NOMO-1 (cell line): Measurements from ENCODE around the gene TXNRD2.

Source experiments
- DNase-seq, 2 experiments: peaks; one replicate each; lab custom pipeline; 2025; ENCODE audit not compliant: unreplicated experiment in 2 of 2; lab: John Stamatoyannopoulos, UW

The TXNRD2 gene

DNA sequence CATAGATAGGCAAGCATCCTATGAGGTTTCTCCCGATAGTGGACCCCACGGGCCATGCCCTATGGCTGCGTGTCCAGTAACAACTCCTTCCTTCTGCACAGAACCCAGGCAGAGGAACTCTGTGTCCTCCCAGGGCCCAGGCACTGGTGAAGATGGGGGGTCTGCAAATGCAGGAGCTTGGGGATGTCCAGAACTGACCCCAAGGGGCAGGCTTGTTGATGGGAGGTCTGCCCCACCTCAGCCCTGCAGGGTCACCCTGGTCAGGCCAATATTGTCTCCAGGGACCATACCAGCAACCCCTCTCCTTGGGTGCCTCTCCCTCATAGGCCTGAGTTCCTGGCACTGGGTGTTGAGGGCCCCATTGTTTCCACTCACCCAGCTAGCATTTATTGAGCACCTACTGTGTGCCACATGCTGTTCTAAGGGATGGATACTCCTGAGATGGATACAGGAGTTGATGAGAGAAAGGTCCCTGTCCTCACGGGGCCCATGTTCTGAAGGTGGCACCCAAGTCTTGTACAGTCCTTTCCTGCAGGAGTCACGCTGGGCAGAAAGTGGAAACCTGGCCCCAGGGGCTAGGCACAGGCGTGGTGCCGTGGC, 26.3 kb upstream of the TXNRD2 start:
- DNase-seq, result no peak

DNA sequence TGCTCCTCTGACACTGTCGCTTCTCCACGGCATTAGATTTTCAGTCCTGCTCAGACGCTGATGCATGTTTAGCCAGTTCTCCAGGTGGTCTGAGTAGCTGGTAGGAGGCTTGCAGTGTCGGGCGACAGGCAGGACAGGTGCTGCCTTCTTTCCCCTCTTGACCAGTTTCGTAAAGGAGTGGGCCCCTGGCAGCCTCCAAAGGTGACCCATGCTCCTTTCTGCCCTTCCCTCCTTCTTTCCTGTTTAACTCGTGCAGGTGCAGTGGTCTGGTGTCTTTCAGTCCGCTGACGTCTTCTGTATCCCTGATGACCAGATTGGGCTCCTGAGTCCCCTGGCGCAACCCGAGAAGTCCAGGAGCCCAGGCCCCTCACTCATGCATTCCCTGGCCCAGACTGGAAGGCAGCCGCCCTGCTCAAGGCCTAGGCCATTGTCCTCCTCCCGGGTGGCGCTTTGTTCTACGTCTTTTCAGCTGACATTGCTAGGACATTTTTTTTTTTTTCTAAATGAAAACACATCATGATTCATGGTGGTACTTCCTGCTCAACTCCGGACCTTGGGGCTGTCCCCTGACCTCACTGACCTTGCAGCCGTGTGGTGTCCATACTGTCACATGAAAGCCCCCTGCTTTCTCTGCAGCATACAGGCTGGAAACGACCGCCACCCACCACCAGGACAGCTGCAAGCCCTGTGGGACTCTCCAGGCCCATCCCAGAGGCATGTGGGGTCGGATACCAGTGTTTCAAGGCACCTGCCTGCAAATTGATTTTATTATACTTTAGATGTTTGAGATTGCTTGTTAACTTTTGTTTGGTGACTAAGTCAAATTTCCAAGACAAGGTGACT, 25.5 kb upstream of the TXNRD2 start:
- DNase-seq, result no peak

DNA sequence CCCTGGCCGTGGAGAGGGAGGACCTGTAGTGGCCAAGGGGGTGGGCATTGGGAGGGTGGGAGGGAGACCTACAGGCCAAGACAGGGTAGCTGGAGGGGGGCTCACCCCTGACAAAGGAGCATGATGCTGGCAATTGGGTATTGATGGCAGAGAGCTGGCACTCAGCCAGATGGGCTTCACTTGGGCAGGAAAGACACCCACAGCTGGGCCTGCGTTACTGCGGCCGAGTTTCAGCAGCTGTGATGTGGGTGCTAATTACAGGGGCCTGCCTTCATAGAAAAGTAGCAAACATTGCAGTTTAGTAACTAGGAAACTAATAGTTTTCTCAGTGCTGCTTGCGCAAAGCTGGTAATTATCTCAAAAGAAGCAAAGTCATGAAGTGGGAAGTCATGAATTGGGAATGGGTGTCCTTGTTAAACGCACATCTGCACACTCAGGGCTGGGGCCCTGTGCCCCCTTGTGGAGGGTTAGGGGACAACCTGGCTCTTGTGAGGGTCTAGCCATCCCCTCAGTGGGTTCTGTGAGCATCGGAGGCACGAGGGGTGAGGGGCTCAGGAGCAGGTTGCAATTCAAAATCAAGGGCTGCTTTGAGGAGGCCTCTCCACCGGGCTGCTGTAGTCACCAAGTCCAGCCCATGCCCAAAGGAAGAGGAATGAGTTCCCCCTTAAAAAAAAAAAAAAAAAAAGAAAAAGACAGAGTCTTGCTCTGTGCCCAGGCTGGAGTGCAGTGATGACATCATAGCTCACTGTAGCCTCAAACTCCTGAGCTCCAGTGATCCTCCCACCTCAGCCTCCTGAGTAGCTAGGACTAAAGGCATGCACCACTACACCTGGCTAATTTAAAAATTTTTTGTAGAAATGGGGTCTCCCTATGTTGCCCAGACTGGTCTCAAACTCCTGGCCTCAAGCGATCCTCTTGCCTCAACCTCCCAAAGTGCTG, 24.4 kb upstream of the TXNRD2 start:
- peak; percentile 81 to 89 for DNase-seq

DNA sequence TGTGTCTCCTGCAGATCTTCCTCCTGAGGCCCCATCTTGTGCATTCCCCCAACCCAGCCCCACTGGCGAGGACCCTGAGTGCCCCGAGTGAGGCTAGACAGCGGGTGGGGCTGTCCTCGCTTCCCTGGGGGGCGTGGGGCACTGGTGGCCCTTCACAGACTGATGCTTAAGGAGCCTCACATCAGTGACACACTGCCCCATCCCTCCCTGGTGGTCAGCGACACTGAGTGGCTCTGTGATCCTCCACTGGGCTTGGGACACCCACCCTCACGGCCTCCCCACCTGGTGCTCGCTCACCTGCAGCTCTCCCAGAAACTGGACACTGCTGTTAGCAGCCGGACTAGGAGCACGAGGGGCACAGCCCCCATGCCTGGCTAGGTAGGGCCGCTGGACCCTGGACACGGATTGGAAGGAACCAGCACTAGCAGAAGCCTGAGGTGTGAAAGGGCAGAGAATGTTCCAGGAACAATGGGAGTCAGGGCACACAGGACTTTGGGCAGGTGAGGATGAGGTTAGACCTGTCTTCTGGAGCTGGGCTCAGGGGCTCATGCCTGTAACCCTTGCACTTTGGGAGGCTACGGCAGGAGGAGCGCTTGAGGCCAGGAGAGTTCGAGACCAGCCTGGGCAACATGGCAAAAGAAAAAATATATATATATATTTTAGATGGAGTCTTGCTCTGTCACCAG, 23.2 kb upstream of the TXNRD2 start:
- no peak for DNase-seq

DNA sequence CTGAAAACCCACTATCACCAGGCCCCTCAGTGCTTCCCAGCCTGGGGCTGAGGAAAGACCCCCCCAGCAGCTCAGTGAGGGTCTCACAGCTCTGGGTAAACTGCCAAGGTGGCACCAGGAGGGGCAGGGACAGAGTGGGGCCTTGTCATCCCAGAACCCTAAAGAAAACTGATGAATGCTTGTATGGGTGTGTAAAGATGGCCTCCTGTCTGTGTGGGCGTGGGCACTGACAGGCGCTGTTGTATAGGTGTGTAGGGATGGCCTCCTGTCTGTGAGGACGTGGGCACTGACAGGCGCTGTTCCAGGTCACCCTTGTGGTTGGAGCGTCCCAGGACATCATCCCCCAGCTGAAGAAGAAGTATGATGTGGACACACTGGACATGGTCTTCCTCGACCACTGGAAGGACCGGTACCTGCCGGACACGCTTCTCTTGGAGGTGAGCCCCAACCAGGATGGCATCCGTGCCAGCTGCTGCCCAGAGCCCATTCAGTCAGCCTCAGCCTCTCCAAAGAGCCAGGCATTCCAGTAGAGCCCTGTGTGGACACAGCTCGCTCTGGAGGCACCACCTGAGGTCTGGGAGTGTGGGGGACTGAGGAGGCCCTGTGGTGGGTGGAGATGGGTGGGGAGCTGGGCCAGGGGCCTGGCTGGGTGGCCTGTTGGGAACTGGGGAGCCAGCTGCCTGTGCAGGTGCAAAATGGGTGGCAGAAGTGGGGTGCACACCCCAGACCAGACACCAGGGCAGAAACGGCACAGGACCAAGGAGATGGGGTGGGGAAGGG, 22.4 kb upstream of the TXNRD2 start:
- DNase-seq, result no peak

DNA sequence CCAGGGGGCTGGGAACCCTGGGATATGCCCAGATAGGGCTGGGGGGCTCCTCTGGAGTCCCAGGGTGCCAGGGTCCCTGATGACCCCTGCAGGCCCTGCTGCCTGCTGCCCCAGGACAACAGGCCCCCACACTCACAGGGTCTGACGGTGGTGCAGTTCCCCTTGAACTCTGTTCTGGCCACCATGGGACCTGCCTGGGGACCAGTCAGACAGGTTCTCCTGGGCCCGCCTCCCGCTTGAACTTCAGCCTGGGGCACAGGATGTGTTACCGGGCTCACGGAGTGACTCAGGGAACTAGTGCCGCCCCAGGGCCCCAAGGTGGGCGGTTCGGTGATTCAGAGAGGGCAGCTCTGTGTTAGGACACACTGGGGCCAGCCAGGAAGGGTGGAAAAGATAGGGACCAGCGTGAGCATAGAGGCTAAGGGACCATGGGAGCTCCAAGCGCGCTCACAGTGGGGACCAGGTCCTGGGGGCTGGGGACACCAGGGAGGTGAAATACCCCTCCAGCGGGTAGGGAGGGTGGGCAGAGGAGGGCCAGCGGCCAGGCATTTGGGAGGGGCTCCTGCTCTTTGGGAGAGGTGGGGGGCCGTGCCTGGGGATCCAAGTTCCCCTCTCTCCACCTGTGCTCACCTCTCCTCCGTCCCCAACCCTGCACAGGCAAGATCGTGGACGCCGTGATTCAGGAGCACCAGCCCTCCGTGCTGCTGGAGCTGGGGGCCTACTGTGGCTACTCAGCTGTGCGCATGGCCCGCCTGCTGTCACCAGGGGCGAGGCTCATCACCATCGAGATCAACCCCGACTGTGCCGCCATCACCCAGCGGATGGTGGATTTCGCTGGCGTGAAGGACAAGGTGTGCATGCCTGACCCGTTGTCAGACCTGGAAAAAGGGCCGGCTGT, 21.5 kb upstream of the TXNRD2 start:
- peak; percentile 22 to 23 for DNase-seq

DNA sequence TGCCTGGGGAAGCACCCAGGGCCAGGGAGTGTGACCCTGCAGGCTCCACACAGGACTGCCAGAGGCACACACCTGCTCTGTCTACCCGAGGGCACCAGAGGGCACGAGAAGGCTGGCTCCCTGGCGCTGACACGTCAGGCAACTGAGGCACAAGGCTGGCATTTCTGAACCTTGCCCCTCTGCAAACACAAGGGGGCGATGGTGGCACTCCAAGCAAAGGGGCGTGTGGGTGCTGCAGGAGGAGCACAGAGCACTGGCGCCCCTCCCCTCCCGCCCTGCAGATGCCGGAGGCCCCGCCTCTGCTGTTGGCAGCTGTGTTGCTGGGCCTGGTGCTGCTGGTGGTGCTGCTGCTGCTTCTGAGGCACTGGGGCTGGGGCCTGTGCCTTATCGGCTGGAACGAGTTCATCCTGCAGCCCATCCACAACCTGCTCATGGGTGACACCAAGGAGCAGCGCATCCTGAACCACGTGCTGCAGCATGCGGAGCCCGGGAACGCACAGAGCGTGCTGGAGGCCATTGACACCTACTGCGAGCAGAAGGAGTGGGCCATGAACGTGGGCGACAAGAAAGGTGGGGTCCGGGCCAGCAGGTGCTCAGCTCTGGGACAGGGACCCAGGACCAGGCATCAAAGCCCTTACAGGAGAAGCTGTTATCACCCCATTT, 20.8 kb upstream of the TXNRD2 start:
- DNase-seq, result peak in 1 of 2 experiments; percentile 2

DNA sequence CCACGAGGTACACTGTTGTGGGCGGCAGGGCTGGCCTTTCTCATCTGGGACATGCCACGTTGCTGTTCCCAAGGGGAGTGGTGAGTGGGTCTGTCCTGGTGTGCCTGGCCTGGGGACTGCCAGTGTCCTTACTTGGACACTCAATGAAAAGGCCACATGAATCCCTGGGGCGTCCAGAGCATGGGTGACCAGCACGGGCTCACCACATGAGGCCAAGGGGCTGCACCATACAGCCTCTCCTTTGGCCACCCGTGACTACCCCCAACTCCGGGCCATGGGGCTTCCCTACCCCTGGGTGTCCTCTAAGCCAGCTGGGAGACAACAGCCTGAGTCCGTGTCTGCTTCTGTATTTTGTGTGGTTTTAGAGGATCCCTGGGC, 20.2 kb upstream of the TXNRD2 start:
- DNase-seq, result no peak

DNA sequence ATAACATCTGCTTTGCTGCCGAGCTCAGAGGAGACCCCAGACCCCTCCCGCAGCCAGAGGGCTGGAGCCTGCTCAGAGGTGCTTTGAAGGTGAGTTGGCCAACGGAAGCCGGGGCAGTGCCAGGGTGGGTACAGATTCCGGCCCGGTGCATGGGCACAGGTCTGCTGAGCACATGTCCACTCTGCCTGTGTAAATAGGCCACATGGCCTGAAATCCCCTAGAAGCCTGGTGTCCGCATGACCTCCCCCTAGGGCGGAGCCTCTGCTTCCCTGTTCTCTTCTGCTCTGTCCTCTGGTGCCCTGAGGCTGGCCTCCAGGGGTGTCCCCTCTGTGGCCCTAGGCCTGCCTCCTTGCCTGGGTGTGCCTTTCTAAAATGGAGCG, 19.6 kb upstream of the TXNRD2 start:
- no peak for DNase-seq

DNA sequence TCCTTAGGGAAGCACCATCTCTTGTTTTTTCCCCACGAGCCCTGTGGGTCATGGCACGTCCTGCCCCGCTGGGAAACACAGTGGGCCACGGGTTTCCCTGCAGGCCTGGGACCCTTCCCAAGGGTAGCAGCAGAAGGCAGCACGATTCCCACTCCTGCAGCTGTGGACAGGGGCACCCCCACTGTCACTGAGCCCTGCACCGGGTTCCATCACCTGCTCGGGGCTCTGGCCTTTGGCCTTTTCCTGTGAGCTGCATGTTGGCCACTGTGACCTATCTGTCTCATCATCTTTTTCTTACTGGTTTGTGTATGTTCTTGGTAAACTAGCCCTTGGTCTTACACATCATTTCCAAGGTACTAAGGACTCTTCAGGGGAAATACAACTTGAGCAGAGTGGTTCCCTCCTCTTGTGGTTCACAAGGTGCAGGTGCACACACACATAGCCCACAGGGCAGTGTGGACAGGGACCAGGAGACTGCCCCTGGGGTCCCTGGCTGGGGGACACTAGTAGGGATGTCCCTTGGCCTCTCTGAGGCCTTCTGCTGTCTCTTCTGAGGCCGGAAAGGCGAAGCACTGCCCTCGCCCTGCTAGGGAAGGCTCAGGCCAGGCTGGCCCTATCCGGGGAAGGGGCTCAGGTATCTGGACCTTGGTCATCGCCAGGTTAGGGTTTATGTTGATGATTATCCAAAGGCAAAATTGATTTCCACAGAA, 19.0 kb upstream of the TXNRD2 start:
- DNase-seq, result no peak

DNA sequence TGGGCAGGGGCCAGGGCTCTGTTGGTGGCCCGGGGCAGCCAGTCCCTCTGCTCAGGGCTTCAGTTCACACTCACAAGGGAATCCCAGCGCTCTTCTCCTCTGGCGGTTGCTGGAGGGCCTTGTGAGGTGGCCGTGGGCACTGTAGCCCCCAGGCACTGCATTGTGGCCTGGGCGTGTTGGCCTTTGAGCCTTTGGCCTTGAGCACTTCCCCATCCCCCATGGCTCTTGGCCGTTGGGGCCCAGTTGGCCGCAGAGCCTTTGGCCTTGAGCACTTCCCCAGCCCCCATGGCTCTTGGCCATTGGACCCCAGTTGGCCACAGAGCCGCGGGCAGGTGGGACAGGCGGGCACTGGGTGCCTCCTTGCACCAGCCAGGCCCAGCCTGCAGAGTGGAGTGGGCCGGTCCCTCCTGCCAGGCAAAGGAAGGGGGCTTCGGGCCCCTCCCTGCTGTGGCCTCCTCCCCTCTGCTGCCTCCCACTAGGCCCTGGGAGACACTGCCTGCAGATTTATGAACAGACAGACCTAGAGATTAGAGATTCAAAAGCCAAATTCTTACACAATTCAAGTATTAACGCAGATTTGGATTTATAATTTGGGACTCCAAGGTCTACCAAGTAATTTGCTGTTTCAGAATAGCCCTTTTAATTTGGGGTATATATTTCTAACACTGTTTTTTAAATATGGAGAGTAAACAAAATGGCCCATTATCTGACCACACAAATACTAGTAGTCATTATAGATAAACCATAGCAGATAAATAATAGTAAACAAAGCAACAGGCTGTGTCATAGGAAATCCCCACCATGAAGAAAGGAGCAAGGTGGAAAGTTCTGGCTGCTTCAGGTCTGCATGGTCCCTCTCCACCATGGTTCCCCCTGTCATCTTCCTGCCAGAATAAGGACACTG, 18.2 kb upstream of the TXNRD2 start:
- no peak for DNase-seq

DNA sequence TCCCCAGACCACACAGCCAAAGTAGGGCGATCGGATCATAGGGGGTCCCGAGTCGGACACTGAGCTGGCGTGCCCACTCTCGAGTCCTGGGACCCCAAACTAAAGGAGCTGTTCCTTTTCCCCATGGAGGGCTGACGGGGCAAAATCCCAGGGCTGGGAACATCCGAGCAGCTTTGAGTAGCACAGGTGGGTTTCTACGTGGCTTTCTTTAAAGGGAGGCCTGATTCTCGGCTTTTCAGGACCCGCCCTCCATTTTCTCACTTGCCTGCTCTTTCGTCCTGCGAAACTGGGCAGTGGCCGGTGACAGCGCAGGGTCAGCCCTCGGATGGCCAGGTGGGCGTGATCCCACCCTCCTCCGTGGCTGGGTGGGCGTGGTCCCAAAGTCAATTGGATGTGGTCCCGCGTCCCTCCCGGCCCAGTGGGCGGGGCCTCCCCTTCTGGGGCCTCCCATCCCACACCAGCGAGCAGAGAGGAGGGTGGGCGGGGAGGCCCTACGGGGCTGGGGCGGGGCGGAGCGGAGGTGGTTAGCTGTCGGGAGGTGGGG, 17.5 kb upstream of the TXNRD2 start:
- no peak for DNase-seq

DNA sequence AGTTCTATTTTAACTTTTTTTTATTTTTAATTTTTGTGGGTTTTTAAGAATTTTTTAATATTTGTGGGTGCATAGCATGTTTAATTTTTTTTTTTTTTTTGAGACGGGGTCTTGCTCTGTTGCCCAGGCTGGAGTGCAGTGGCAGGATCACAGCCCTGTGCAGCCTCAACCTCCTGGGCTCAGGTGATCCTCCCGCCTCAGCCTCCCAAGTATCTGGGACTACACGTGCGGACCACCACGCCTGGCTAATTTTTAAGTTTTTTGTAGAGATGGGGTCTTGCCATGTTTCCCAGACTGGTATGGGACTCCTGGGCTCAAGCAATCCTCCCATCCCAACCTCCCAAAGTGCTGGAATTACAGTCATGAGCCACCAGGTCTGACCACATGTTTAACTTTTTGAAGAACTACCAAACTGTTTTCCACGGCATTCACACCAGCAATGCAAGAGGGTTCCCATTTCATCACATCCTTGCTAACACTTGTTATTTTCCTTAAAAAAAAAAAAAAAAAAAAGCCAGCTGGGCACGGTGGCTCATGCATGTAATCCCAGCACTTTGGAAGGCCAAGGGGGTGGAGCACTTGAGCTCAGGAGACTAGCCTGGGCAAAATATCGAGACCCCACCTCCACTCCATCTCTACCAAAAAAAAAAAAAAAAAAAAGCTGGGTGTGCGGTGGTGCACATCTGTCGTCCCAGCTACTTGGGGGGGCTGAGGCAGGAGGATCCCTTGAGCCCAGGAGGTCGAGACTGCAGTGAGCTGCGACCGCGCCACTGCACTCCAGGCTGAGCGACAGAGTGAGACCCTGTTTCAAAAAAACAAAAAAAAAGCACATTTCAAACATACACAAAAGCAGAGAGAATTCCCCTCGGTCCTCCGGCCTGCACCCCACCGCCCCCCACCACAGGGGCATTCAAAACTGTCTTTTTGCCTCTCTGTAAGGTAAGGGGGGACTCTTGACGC, 16.7 kb upstream of the TXNRD2 start:
- no peak for DNase-seq

DNA sequence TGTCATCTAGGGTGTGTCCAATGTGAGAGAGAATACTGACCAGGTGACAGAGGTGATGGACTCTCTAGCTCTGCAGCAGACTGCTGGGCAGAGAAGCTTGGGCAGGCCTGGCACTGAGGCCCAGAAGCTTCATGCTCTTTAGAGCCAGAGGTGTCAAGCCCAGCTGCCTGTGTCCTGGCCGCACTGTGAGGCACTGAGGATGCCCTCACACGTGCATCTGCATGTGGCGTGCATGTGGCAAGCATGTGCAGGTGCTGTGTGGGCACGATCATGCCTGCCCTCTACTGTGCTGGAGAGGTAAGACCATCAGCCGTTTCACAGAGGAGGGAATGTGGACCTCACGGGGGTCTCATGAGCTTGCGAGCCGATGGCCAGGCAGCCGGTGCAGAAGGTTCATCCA, 15.8 kb upstream of the TXNRD2 start:
- no peak for DNase-seq

DNA sequence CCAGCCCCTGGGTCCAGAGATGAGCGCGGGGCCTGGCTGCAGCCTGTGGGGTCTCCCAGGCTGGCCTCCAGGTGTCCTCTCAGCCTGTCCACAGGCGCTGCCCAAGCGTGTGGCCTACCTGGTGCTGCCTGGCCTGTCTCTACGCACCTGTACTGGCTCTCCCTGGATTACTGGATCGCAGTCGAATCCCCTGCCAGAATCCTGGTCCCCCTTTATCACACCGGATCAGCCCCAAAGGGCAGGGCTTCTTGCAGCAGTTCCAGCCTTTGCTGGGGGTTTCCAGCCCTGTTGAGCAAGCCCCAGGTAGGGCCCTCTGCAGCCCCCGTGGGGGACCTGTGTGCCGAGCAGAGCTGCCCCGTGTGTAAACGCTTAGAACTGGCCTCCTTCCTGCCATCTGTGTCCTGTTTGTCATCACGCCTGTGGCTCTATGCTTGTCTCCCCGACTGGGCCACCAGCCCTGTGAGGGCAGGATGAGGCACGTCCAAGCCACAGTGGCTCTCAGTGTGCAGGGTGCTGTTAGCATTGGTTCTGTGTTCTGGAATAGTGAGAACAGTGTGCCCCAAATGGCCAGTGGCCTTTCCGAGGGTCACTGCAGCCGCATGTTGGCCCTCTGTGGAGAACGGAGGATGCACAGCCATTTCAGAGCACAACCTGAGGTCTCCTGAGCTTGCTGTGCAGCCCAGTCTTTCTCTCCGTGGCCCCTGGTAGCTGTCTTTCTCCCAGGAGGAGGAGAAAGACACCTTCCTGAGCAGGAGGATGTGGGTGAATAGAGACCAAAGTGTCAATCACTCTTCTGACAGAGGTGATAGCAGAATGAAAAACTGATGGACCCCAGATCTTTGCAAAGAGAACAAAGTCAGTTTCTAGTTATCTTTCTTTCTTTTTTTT, 13.9 kb upstream of the TXNRD2 start:
- no peak for DNase-seq
